Mesenchymal stem cell (in vitro differentiated cells and primary cell): Measurements from ENCODE around the gene ESPN.
"Not testable (repeated sequence)": the region's sequence is repeated elsewhere in the genome, so short reads cannot be mapped to it uniquely, and the experiment has no call there.

Experiments
- DNase-seq: peaks from one replicate; pipeline ENCODE4 v3.0.0-alpha.2; 2013
- H2AFZ ChIP-seq: one replicate; pipeline ENCODE4 v1.6.1; 2013; ENCODE audit warnings: low read depth, mild to moderate bottlenecking, control low read depth, inconsistent platforms, low read length, moderate library complexity
- H2AK5ac ChIP-seq: 2 replicates; pipeline ENCODE4 v1.6.1; 2013; ENCODE audit warnings: low read length, moderate library complexity, mild to moderate bottlenecking, inconsistent platforms; ENCODE audit not compliant: severe bottlenecking
- H2BK120ac ChIP-seq: one replicate; pipeline ENCODE4 v1.6.1; 2013; ENCODE audit warnings: low read depth, mild to moderate bottlenecking, inconsistent platforms, low read length, moderate library complexity
- H2BK12ac ChIP-seq, 2 experiments: one replicate each; pipeline ENCODE4 v1.6.1; 2013; ENCODE audit warnings: inconsistent platforms in 2 of 2, low read length in 2 of 2, mild to moderate bottlenecking in 2 of 2, moderate library complexity in 2 of 2, control low read depth in 1 of 2
- H2BK15ac ChIP-seq: one replicate; pipeline ENCODE4 v1.6.1; 2013; ENCODE audit warnings: mild to moderate bottlenecking, low read depth, inconsistent platforms; ENCODE audit not compliant: poor library complexity, severe bottlenecking
- H2BK5ac ChIP-seq: 2 replicates; pipeline ENCODE4 v1.6.1; 2013; ENCODE audit warnings: low read depth, mild to moderate bottlenecking, low read length, control low read depth, inconsistent platforms; ENCODE audit not compliant: poor library complexity, severe bottlenecking
- H3K14ac ChIP-seq, 2 experiments: one replicate each; pipeline ENCODE4 v1.6.1; 2013; ENCODE audit warnings: inconsistent platforms in 2 of 2, low read length in 2 of 2, control low read depth in 1 of 2, mild to moderate bottlenecking in 1 of 2, moderate library complexity in 1 of 2
- H3K18ac ChIP-seq, 2 experiments: one replicate each; pipeline ENCODE4 v1.6.1; 2013; ENCODE audit warnings: inconsistent platforms in 2 of 2, low read length in 2 of 2, control low read depth in 1 of 2, low read depth in 1 of 2, mild to moderate bottlenecking in 1 of 2
- H3K23ac ChIP-seq, 2 experiments: one replicate each; pipeline ENCODE4 v1.6.1; 2013; ENCODE audit warnings: inconsistent platforms in 2 of 2, low read length in 2 of 2, mild to moderate bottlenecking in 2 of 2, moderate library complexity in 2 of 2, control low read depth in 1 of 2
- H3K27ac ChIP-seq: 2 replicates; pipeline ENCODE4 v1.5.1; 2013; ENCODE audit warnings: mild to moderate bottlenecking, moderate library complexity, low read length, control low read depth, inconsistent platforms; ENCODE audit not compliant: poor library complexity, severe bottlenecking
- H3K27me3 ChIP-seq, 2 experiments: 2 replicates each; pipeline versions ENCODE4 v1.6.1 to v1.7.0; 2013; ENCODE audit warnings: low read length in 2 of 2, mild to moderate bottlenecking in 2 of 2, moderate library complexity in 2 of 2, control low read depth in 1 of 2, inconsistent platforms in 1 of 2; ENCODE audit not compliant: control insufficient read depth in 1 of 2, insufficient read depth in 1 of 2
- H3K36me3 ChIP-seq, 2 experiments: 2 replicates each; pipeline versions ENCODE4 v1.6.1 to v1.7.0; 2013; ENCODE audit warnings: low read length in 2 of 2, control low read depth in 1 of 2, inconsistent platforms in 1 of 2, low read depth in 1 of 2, mild to moderate bottlenecking in 1 of 2; ENCODE audit not compliant: insufficient read depth in 2 of 2, control insufficient read depth in 1 of 2
- H3K4ac ChIP-seq, 2 experiments: one replicate each; pipeline ENCODE4 v1.6.1; 2013; ENCODE audit warnings: inconsistent platforms in 2 of 2, low read length in 2 of 2, mild to moderate bottlenecking in 2 of 2, moderate library complexity in 2 of 2, control low read depth in 1 of 2, low read depth in 1 of 2
- H3K4me1 ChIP-seq: 2 replicates; pipeline ENCODE4 v1.6.1; 2013; ENCODE audit warnings: low read depth, low read length, control low read depth; ENCODE audit not compliant: control insufficient read depth, insufficient read depth
- H3K4me2 ChIP-seq: 2 replicates; pipeline ENCODE4 v1.6.1; 2013; ENCODE audit warnings: low read length, mild to moderate bottlenecking, inconsistent platforms; ENCODE audit not compliant: poor library complexity, severe bottlenecking
- H3K4me3 ChIP-seq, 2 experiments: 2 replicates each; pipeline versions ENCODE4 v1.5.1 to v1.7.0; 2013; ENCODE audit warnings: low read length in 2 of 2, mild to moderate bottlenecking in 2 of 2, control low read depth in 1 of 2, low read depth in 1 of 2; ENCODE audit not compliant: insufficient read depth in 1 of 2
- H3K79me1 ChIP-seq: replicated peaks from 2 replicates; pipeline ENCODE4 v1.6.1; 2013; ENCODE audit warnings: mild to moderate bottlenecking, control low read depth, low read length, inconsistent platforms; ENCODE audit not compliant: poor library complexity, severe bottlenecking
- H3K9ac ChIP-seq: 2 replicates; pipeline ENCODE4 v1.7.0; 2013; ENCODE audit warnings: mild to moderate bottlenecking, low read length, moderate library complexity
- H3K9me3 ChIP-seq: 2 replicates; pipeline ENCODE4 v1.7.0; 2013; ENCODE audit warnings: mild to moderate bottlenecking, low read length; ENCODE audit not compliant: control insufficient read depth
- H4K8ac ChIP-seq: one replicate; pipeline ENCODE4 v1.6.1; 2013; ENCODE audit warnings: inconsistent platforms, mild to moderate bottlenecking, low read length, moderate library complexity
- H4K91ac ChIP-seq: one replicate; pipeline ENCODE4 v1.6.1; 2013; ENCODE audit warnings: mild to moderate bottlenecking, low read length, inconsistent platforms
- WGBS: methylation state at CpG from one replicate; pipeline ENCODE4 v1.1.7; 2013; ENCODE audit warnings: mixed read lengths; 5-methylcytosine and 5-hydroxymethylcytosine counted together

ESPN gene

GRCh38 chr1:6447818-6448748 lies 23.5 kb downstream of the ESPN start:
- Histone ChIP-seq H3K36me3 (no peaks in the 10 kb centered on the region), H4K91ac (no peak overlapping the region), H3K27ac (no peak overlapping the region), H3K4me2 (peak overlapping the region; percentile 47), H2BK12ac (no peak overlapping the region), H3K18ac (peak overlapping the region in 1 of 2 experiments; percentile 14), H3K4me1 (peaks cover 24% of the 10 kb centered on the region), H3K4me3 (no peak overlapping the region), H3K9me3 (no peaks in the 10 kb centered on the region), H2BK5ac (no peak overlapping the region), H3K27me3 (peaks cover 60 to 83% of the 10 kb centered on the region in 2 experiments), H2AFZ (no peak overlapping the region), H3K79me1 (no peaks in the 10 kb centered on the region), H2AK5ac (no peak overlapping the region), H3K9ac (no peak overlapping the region), H3K4ac (no peak overlapping the region), H3K14ac (no peak overlapping the region), H4K8ac (peak overlapping the region; percentile 48), H2BK120ac (no peak overlapping the region), H2BK15ac (no peak overlapping the region), H3K23ac (no peak overlapping the region)
- no peak for DNase-seq
- WGBS: 4% methylated on average over 50 of the region's 68 CpGs

- no peak overlapping the region for H4K91ac ChIP-seq
- no peak overlapping the region for H3K4ac ChIP-seq
- peaks cover 24% of the 10 kb centered on the region for H3K4me1 ChIP-seq
- no peak overlapping the region for H4K8ac ChIP-seq
- H3K18ac ChIP-seq: no peak overlapping the region
- no peak overlapping the region for H3K4me3 ChIP-seq
- whole genome bisulfite sequencing: 9% methylated on average over 30 of the region's 66 CpGs
- no peak overlapping the region for H3K27ac ChIP-seq
- no peaks in the 10 kb centered on the region for H3K36me3 ChIP-seq
- H2BK120ac ChIP-seq: no peak overlapping the region
- no peak overlapping the region for H2BK12ac ChIP-seq
- H2AK5ac ChIP-seq: no peak overlapping the region
- no peak overlapping the region for H2AFZ ChIP-seq
- peaks cover 60 to 83% of the 10 kb centered on the region in 2 experiments for H3K27me3 ChIP-seq
- no peak overlapping the region for H3K14ac ChIP-seq
- no peak overlapping the region for H3K23ac ChIP-seq
- peak; percentile 18 for DNase-seq
- no peak overlapping the region for H2BK15ac ChIP-seq
- no peaks in the 10 kb centered on the region for H3K79me1 ChIP-seq
- H3K9ac ChIP-seq: no peak overlapping the region
- no peaks in the 10 kb centered on the region for H3K9me3 ChIP-seq
- H3K4me2 ChIP-seq: peak overlapping the region; percentile 47
- H2BK5ac ChIP-seq: no peak overlapping the region
These were observed 24.4 kb downstream of the ESPN start for GRCh38 chr1:6448749-6449631.

- H2AK5ac ChIP-seq: no peak overlapping the region
- no peaks in the 10 kb centered on the region for H3K79me1 ChIP-seq
- peaks cover 60 to 78% of the 10 kb centered on the region in 2 experiments for H3K27me3 ChIP-seq
- H4K8ac ChIP-seq: no peak overlapping the region
- no peak overlapping the region for H3K18ac ChIP-seq
- H2AFZ ChIP-seq: no peak overlapping the region
- no peak overlapping the region for H2BK120ac ChIP-seq
- no peak for DNase-seq
- H3K14ac ChIP-seq: no peak overlapping the region
- no peak overlapping the region for H4K91ac ChIP-seq
- no peak overlapping the region for H2BK15ac ChIP-seq
- H2BK12ac ChIP-seq: no peak overlapping the region
- no peak overlapping the region for H2BK5ac ChIP-seq
- H3K4me1 ChIP-seq: peaks cover 23% of the 10 kb centered on the region
- H3K4ac ChIP-seq: no peak overlapping the region
- WGBS: 75% methylated on average over 3 of the region's 7 CpGs
- H3K4me2 ChIP-seq: no peak overlapping the region
- H3K27ac ChIP-seq: no peak overlapping the region
- no peak overlapping the region for H3K23ac ChIP-seq
- H3K9me3 ChIP-seq: no peaks in the 10 kb centered on the region
- H3K9ac ChIP-seq: no peak overlapping the region
- no peak overlapping the region for H3K4me3 ChIP-seq
- no peaks in the 10 kb centered on the region for H3K36me3 ChIP-seq
These were observed 25.5 kb downstream of the ESPN start for GRCh38 chr1:6450005-6450450.

- peaks cover 58 to 77% of the 10 kb centered on the region in 2 experiments for H3K27me3 ChIP-seq
- H3K4me1 ChIP-seq: peaks cover 22% of the 10 kb centered on the region
- not testable (repeated sequence) for H3K27ac ChIP-seq, H3K9me3 ChIP-seq, H2BK12ac ChIP-seq, H4K91ac ChIP-seq, H3K14ac ChIP-seq, H3K4me3 ChIP-seq, H3K4me2 ChIP-seq, DNase-seq, H4K8ac ChIP-seq, H2AFZ ChIP-seq, H2BK120ac ChIP-seq, H2BK15ac ChIP-seq, H3K79me1 ChIP-seq, H3K18ac ChIP-seq, H2BK5ac ChIP-seq, H3K23ac ChIP-seq, H3K9ac ChIP-seq, H3K4ac ChIP-seq, H2AK5ac ChIP-seq, H3K36me3 ChIP-seq
- 75% methylated on average over 6 of the region's 10 CpGs for WGBS
These were observed 25.9 kb downstream of the ESPN start for GRCh38 chr1:6450486-6450885.
